Measurements from ENCODE around the gene FOXP4.
A peak's percentile ranks its signal among the peaks of the same experiment; 100 is the strongest.

FOXP4 gene

DNA sequence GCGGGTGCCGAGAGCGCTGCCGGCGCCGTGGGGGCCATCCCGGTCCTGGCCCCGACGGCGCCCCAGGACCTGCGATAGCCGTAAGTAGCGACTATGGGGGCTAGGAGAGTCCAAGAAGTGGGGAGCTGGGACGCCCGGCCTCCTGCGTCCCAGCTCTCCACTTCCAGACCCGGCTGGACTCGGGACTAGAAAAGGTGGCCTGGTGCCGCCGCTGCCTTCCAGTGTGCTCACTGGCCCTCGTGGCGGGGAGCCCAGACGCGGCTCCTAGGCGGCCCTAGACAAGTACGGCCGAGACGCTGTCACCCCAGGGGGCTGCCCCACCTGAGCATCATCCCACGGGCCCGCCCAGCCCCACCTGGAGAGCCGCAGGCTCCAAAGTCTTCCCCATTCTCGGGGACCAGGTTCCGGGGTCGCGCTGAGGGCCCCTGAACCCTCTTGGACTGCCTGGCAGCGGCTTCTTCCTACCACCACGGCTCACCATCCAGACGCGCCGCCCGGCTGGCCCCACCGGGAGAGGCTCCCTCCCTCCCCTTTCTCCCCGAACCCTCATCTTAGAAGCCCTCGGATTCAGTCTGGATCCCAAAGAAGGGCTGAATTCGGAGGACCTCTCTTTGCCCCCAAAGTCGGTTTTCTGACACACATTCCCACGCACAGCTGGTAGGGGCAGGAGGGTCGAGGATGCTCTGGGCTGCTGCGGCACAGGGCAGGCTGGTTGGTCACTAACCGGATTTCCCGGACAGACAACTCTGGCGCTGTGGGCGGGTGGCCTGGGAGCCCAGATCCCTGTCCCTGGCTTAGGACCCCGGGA is 91.2 kb downstream of the FOXP4 start:
- H3K4me3 ChIP-seq: peak overlapping the region; percentile 36 to 55 (median 39)
- peak overlapping the region; percentile 41 to 94 (median 81) for H3K27ac ChIP-seq

DNA sequence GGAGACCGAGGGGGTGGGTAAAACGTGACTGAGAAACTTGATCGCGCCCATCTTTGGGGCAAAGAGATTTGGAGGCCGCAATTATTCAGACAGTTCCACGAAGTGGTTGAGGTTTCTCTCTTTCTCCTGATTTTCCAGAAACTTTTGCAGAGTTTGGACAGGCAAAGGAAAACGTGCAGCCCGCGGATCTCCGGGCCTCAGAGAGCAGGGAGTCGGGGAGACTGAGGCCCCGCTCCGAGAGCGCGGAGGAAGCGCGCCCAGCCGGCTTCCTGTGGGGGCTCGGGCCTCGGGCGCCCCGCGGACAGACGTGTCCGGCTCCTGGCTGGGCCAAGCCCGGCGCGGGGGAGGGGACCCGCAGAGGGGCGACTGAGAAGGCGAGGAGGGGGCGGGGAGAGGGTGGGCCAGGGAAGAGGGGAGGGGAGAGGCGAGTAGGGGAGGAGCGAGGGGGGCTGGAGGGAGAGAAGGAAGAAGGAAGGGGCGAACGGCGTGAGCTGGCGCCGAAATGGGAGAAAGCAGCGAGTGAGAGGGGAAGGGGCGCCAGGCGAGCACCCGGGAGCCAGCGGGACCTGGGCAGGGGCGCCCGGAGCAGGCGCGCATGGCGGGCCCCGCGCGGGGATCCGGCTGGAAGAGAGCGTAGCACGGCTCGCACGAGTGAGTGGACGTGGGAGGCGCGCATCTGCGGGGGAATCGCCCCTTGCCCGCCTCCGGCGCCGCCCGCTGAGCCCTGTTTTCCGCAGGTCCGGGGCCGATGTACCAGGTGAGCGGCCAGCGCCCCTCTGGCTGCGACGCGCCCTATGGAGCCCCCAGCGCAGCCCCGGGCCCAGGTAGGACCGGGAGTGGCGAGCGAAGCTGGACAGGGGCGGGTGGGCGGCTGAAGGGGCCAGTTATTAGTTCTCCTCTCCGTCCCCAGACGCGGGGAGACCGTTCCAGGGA is 92.1 kb downstream of the FOXP4 start, which contains the start of gene MDFI:
TSS of gene MDFI (plus strand) at position 467 of the 933 bp plus-strand sequence. CDS start at position 749, 282 bp downstream.
- Histone ChIP-seq H3K27ac (peak within 1 kb of the TSS in 20 of 21 experiments; percentile 50 to 94 (median 82)), H3K4me3 (peak within 1 kb of the TSS; percentile 36 to 55 (median 39))

- Histone ChIP-seq H3K4me3 (peak overlapping the region; percentile 36 to 55 (median 39)), H3K27ac (peak overlapping the region in 17 of 21 experiments; percentile 12 to 94 (median 81))
Measured at GRCh38 chr6:41638935-41639808, 93.0 kb downstream of the FOXP4 start.

DNA sequence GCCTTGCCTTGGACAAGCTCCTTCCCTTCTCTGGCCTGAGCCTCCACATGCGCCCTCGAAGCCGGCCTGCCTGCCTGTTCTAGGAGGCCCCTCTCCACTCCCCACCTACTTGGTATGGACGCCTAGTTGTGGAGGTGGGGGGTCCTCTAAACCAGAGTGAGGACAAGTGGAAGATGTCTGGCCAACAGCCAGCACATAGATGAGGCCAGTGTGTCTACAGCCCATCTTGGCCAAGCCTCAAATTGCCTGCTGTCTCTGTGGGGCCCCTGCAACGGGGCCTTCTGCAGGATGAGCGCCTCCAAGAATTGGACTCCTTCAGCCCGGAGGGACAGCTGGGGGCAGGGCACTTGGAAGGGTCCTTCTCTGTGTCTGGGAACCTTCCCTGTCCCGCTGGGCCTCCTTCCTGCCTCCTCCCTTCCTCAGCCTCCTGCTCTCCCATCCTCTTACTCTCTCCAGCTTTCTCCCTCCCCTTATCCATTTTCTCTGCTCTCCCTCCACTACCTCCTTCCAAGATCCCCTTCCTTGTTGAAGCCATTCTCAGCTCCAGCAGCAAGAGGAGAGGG is 93.7 kb downstream of the FOXP4 start:
- H3K4me3 ChIP-seq: no peak overlapping the region

DNA sequence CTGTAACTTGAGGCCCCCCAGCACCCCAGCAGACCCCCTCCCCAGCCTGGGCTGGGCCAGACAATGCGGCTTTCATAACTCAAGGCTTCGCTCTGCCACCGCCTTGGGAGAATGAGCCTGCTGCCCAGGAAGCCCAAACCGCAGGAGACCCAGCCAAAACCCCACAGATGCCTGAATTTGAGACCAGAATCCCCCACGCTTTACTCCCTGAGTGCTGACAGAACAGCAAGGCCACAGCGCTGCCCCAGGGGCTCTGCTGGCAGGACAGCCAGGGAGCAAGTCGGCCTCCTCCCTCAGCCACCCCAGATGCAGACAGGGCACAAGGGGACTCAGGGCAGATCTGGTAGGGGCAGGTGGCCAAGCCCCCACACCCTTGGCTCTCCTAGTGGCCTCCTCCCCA is 94.2 kb downstream of the FOXP4 start:
- Histone ChIP-seq H3K27ac (peak overlapping the region in 1 of 21 experiments; percentile 35), H3K4me3 (no peak overlapping the region)

More for the DNA sequence above, 93.7 kb downstream of the FOXP4 start:
- H3K27ac ChIP-seq: peak overlapping the region in 1 of 21 experiments; percentile 79

- Histone ChIP-seq H3K27ac (no peak overlapping the region), H3K4me3 (no peak overlapping the region)
Measured at GRCh38 chr6:41641352-41641925, 95.3 kb downstream of the FOXP4 start.

- H3K27ac ChIP-seq: no peak overlapping the region
- H3K4me3 ChIP-seq: no peak overlapping the region
Measured at GRCh38 chr6:41642090-41642959, 96.1 kb downstream of the FOXP4 start.

GRCh38 chr6:41642960-41643898 is 97.0 kb downstream of the FOXP4 start:
- H3K4me3 ChIP-seq: no peak overlapping the region
- H3K27ac ChIP-seq: no peak overlapping the region

- Histone ChIP-seq H3K27ac (no peak overlapping the region), H3K4me3 (no peak overlapping the region)
Measured at GRCh38 chr6:41643899-41644269, 97.7 kb downstream of the FOXP4 start.

DNA sequence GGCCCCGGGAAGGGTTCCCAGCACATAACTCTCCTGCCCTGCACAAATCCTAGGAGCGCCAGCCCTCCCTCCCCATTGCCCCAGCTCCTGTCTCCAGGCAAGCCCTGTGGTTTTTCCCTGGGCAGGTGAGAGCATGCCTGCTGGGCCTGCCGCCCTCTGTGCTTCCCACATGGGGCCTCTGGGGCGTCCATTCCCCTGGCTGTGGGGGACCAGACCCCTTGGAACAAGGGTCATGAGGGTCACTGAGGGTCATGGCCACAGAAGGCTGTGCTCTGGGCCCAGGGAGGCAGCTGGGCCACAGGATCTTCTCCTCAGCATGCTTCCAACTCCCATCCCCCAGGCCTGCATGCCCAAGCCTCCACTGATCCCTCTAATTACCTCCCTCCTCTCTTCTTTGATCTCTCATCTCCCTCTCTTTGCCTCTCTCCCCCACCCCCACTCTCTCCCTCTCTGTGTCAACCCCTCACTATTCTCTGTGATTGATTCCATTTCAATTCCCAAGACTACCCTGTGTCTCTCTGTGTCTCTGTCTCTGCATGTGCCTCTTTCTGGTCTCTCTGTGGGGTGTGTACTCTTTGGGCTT is 98.2 kb downstream of the FOXP4 start:
- Histone ChIP-seq H3K27ac (no peak overlapping the region), H3K4me3 (no peak overlapping the region)

- Histone ChIP-seq H3K4me3 (no peak overlapping the region), H3K27ac (no peak overlapping the region)
Measured at GRCh38 chr6:41645007-41645618, 98.9 kb downstream of the FOXP4 start.

- H3K27ac ChIP-seq: no peak overlapping the region
- no peak overlapping the region for H3K4me3 ChIP-seq
Measured at GRCh38 chr6:41646026-41646795, 100.0 kb downstream of the FOXP4 start.

DNA sequence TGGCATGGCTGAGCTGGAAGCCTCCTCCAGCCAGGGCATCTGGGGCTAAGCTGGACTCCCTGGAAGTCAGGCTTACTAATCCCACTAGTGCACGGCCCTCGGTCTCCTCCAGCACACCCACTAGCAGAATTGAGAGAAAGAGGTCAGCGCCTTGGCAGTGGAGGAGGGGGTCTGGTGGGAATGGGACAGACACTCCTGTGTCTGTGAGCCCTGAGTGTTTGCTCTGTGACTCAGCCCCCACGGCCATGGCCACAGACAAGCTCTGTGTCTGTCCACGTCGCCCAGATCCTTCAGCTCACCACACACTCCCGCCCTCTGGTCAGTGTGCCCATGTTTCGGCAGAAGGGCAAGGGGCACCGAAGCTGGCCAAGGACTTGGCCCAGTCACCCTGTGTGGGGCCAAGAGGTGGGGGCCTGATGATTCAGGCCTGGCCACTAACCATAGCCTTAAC is 100.9 kb downstream of the FOXP4 start:
- Histone ChIP-seq H3K27ac (no peak overlapping the region), H3K4me3 (no peak overlapping the region)

GRCh38 chr6:41648070-41648585 is 101.9 kb downstream of the FOXP4 start:
- no peak overlapping the region for H3K27ac ChIP-seq

GRCh38 chr6:41648921-41649320 is 102.7 kb downstream of the FOXP4 start:
- no peak overlapping the region for H3K27ac ChIP-seq
- H3K4me3 ChIP-seq: no peak overlapping the region

More at GRCh38 chr6:41648070-41648585, 101.9 kb downstream of the FOXP4 start:
- no peak overlapping the region for H3K4me3 ChIP-seq
